M059J (cell line): ENCODE results near the gene CRB2. TPM values are rescaled to one million over a fixed set of nuclear protein-coding genes. Genes with fewer than 3 reads are reported as not detected.

ENCODE experiments used
- DNase-seq: peaks from one replicate; pipeline ENCODE4 v3.0.0-alpha.2; 2012; ENCODE audit warnings: low read depth
- total RNA-seq: library from RNA; depleted of rRNA; stranded (reverse); fragments of >200 nt; shearing (Covaris generic); gene quantifications from 2 replicates; pipeline ENCODE4 v1.2.3, GENCODE V29; 2014

The CRB2 gene
- total RNA-seq, 1 experiment from 2014 or later, result not detected

DNA sequence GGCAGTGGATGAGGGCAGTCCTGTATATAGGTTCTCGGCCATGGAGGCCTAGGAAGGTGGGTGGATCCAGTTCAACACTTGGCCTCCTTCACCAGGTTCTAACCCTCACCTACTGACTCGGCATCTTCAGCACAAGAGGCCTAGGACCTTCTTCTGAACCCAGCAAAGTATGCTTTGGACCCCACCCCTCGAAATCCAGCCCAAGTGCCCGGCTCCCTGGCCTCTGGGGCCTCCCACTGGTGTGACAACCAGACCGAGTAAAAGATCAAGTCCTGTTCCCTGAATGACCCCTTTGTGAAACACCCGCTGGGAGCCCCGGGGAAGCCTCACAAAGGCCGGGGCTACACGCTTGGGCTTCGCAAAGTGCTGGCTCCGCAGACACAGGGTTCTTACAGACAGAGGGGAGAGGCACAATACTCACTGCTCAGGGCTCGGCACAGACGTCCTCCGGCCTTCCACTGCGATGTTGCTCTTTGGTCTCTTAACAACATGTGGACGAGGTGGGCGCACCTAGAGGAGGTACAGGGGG lies 47.0 kb downstream of the CRB2 start:
- no peak for DNase-seq

DNA sequence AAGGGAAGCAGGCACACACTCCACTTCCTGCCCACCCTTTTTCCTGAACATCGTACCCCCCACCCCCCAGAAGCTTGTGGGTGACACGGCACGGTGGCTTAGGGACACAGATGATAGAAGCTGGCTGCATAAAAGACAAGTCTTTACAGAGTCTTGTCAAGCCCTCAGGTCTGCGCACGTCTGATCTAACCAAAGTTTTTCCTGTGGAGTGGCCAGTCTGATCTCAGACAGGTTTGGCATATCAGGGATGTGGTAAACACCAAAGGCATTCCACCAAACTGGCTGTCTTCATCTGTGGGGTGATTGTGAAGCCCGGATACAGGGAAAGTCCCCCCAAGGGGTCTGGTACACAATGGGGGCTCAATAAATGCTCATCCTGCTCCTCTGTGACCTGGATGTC lies 50.0 kb downstream of the CRB2 start:
- DNase-seq, result no peak

GRCh38 chr9:123406691-123407216 lies 50.8 kb downstream of the CRB2 start:
- DNase-seq, result no peak

DNA sequence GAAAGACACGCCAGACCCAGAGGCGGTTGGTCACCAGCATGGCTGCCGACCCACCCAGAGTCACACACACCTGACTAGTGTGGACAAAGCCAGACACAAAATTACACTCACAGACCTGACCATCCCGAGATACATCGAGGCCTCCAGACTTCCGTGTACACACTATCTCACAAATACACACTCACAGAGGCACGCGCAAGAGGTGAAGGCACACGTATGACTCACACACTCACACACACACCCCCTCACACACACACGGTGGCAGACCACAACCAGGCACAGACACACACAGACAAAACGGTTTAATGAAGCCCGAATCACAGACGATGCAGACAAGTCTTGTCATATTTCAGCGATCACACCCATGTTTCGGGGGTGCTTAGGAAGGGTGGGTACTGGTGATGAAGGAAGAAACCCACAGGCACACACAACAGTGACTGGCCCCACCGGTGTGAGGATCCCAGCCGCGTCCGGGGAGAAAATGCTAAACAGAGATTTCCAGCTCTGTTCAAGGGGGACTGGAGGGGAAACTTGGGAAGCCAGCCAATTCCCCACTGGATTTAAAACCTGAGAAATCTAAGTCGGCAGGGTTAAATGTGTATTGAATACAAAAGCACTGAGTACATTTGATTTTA lies 51.3 kb downstream of the CRB2 start:
- no peak for DNase-seq

- DNase-seq, result no peak
These were observed 52.6 kb downstream of the CRB2 start for GRCh38 chr9:123408313-123409262.

- no peak for DNase-seq
These were observed 54.4 kb downstream of the CRB2 start for GRCh38 chr9:123410281-123410910.

GRCh38 chr9:123411191-123411590 lies 55.2 kb downstream of the CRB2 start:
- DNase-seq, result no peak

DNA sequence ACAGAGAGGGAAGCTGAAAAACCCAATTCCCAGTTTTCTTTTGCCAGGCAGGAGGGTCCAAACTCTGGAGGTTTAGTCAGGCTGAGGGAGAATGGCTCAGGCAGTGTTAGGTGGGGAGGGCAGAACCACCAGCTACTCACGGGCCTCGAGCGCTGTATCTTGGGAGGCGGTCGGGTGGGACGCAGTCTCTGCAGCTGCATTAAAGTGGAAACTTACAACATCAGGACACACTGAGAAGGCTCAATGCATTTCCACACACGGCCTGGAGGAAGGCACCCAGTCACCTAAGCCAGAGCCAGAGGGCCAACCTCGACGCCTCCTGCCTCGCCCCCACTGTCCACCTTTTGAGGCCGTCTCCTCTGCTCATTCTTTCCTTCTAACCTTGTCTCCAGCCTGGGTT lies 55.6 kb downstream of the CRB2 start:
- DNase-seq, result no peak

DNA sequence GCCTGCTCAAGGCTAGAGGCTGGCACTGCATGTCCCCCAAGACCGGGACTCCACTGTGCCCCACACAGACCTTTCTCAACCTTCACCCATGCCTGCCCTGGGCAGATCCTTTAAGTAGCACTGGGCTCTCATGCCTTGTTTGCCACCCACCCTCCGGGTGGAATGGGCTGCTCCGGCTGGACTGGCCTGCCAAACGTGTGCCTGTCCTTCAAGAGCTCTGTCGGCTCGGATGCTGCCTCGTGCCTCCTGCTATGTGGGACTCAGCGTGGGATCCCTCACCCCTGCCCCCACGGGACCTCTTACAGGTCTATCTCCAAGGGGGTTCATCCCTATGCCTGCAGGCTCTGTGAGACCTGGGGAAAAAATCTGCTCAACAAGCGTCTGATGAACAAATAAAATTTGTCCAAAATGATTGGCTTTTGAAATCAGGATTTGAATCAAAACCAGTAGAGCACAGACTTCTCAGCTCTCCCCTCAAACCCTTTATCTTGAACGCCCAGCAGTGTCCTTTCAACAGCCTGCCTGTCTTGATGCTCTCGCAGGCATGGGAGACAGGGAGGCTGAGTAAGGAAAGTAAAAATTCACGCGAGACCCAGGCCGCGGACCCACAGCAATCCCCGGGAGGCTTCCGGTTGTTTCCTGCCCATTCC lies 56.3 kb downstream of the CRB2 start:
- no peak for DNase-seq

GRCh38 chr9:123414204-123414603 lies 58.2 kb downstream of the CRB2 start:
- no peak for DNase-seq

GRCh38 chr9:123414936-123415930 lies 59.2 kb downstream of the CRB2 start:
- DNase-seq, result no peak

- no peak for DNase-seq
These were observed 60.2 kb downstream of the CRB2 start for GRCh38 chr9:123416176-123416575.

DNA sequence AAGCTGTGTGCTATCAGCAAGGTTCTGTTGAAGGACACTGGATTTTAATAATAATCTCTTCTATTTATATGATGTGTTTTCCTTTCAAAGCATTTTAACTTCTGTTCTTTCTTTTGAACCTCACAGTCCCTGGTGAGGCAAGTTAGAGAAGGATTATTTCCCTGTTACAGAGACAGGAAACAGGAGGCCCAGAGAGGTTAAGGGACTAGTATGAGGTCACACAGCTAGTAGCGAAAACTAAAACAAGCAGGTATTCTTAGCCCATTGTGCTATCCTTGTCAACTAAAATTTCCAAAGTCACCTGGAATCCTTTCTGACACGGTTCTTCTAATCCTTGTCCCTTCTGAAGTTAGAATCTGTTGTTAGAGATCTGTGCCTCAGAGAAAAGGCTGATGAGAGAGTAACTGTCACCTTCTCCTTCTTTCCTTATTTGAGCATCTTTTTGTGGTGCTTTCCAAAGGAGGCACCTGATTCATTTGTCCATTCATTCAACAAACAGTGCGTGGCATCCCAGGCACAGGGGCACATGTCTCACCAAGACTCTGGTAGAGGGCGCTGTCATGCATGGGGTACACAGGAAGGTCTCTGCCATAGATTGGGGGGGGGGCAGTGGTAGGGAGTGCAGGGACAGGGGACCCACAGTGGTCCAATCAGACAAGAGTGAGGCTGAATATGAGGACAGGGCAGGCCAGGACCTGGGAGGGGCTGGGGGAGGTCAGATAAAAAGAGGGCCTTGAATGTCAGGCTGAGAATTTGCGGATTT lies 61.5 kb downstream of the CRB2 start:
- no peak for DNase-seq

GRCh38 chr9:123418052-123418430 lies 62.0 kb downstream of the CRB2 start:
- DNase-seq, result no peak

DNA sequence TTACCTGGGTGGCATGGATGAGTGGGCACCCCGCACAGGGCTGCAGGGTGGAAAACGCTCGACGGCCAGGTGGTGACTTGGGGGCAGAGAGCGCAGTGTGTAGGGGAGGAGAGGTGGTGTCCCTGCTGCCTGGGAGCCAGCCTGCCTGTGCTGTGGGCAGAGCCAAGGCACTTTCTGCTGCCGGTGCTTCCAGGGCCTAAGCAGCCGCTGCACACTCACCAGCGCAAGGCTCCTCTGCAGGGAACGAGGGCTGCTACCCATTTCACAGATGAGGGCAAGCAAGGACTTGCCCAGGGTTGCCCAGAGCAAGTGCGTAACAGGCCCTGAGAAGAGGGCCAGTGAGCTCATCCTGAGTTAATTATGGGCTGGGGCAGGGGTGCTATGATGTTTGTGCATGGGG lies 62.5 kb downstream of the CRB2 start:
- DNase-seq, result no peak

- DNase-seq, result no peak
These were observed 63.1 kb downstream of the CRB2 start for GRCh38 chr9:123419091-123419490.

GRCh38 chr9:123419721-123420591 lies 64.0 kb downstream of the CRB2 start:
- no peak for DNase-seq

GRCh38 chr9:123420592-123421111 lies 64.7 kb downstream of the CRB2 start:
- no peak for DNase-seq
